RWPE1 (cell line): ENCODE results near the gene ACP2.

ENCODE experiments used
- CTCF ChIA-PET: fragments of 350-600 bp; sonication (Branson Sonifier 250); formaldehyde crosslinking; extraction: SDS; loops from one replicate; lab custom pipeline; 2021; lab: Yijun Ruan, JAX
- POLR2A ChIA-PET: fragments of 400-600 bp; formaldehyde crosslinking; extraction: SDS; loops from one replicate; lab custom pipeline; 2020; ENCODE audit warnings: antibody characterized with exemption; ENCODE audit not compliant: low non-redundant PET; lab: Yijun Ruan, JAX
- DNase-seq: peaks from one replicate; pipeline ENCODE4 v3.0.0; 2012; ENCODE audit warnings: low spot score
- H3K27ac ChIP-seq: fragments of 450-650 bp; 2 replicates; pipeline ENCODE4 v1.5.1; 2017
- TF ChIP-seq, protein P1 (sequence below): fragments of 450-650 bp; conservative IDR thresholded peaks from 2 replicates; pipeline ENCODE4 v1.5.1; 2017; ENCODE audit warnings: low read depth, mild to moderate bottlenecking

Gene ACP2

DNA sequence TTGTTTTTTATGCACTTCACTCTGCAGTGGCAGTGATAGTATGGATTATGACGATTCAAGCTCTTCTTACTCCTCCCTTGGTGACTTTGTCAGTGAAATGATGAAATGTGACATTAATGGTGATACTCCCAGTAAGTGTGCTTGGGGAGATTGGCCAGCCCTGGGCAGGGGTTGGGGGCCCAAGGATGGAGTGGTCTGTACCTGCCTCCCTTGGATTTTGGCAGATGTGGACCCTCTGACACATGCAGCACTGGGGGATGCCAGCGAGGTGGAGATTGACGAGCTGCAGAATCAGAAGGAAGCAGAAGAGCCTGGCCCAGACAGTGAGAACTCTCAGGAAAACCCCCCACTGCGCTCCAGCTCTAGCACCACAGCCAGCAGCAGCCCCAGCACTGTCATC is 35.5 kb upstream of the ACP2 start:
- H3K27ac ChIP-seq: no peak overlapping the region
- CTCF ChIA-PET: no interaction called here
- DNase-seq: no peak
- TF ChIP-seq, protein P1, sequence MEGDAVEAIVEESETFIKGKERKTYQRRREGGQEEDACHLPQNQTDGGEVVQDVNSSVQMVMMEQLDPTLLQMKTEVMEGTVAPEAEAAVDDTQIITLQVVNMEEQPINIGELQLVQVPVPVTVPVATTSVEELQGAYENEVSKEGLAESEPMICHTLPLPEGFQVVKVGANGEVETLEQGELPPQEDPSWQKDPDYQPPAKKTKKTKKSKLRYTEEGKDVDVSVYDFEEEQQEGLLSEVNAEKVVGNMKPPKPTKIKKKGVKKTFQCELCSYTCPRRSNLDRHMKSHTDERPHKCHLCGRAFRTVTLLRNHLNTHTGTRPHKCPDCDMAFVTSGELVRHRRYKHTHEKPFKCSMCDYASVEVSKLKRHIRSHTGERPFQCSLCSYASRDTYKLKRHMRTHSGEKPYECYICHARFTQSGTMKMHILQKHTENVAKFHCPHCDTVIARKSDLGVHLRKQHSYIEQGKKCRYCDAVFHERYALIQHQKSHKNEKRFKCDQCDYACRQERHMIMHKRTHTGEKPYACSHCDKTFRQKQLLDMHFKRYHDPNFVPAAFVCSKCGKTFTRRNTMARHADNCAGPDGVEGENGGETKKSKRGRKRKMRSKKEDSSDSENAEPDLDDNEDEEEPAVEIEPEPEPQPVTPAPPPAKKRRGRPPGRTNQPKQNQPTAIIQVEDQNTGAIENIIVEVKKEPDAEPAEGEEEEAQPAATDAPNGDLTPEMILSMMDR: no peak
- POLR2A ChIA-PET: no interaction called here

DNA sequence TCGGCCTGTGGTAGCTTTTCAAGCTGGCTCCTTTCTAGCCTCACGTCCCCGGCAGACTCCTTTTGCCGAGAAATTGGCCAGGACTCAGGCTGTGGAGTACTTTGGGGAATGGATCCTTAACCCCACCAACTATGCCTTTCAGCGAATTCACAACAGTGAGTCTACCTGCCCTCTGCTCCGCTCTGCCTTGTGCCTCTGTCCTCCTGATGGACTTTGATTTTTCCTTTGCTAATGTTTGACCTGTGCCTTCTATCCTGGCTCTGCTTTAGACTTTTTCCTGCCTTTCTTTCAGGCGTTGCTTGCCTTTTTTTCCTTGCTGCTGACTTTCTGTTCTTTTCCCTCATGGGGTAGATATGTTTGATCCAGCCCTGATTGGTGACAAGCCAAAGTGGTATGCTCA is 33.8 kb upstream of the ACP2 start:
- ChIA-PET CTCF (interaction anchor here (0.7 kb wide), 1 partner anchor 127 kb away, joined by 3 read pairs; no protein-coding TSS in a partner anchor), POLR2A (no interaction called here)
- no peak for DNase-seq
- TF ChIP-seq, protein P1: no peak
- H3K27ac ChIP-seq: no peak overlapping the region

DNA sequence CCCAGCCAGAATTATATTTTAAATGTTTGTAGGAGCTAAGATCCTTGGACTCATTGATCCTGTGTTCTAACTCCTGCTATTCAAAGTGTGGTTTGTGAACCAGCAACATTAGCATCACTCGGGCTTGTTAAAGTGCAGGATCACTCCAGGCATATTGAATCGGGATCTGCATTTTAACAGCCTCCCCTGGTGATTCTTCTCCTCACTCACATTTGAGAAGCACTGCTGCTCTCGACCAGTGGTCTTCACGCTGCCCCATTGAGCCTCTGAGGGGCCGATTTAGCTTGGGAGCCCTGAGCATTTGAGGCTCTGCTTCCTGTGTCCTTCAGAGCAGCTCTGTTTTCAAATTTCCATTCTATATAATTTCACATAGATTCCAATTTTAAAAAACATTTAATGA is 32.2 kb upstream of the ACP2 start:
- CTCF ChIA-PET: interaction anchor here (0.6 kb wide), 1 partner anchor 21 kb away, joined by 3 read pairs; no protein-coding TSS in a partner anchor
- no peak for DNase-seq
- POLR2A ChIA-PET: interaction anchor here (0.6 kb wide), 1 partner anchor 51 kb away, joined by 7 read pairs; no protein-coding TSS in a partner anchor

DNA sequence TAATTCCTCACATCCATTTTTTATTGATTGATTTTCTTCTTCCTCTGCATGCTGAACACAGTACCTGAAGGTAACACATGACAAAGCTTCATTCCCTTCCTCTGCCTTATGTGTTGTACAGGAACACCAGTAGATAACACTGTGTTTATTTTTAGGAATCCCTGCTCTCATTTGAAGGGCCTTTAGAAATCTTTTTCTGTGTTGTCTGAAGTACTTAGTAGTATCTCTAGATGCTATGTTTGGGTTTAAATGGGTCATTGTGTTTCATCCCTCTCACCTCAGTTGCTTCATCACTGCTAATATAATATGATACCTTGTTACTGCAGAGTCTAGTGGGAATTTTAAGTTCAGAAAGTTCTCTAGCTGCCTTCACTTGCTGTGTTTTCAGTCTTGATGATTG is 31.5 kb upstream of the ACP2 start:
- CTCF ChIA-PET: interaction anchor here (0.5 kb wide), 1 partner anchor 31 kb away, joined by 6 read pairs; the partner anchor contains the start of gene ACP2
- no peak for DNase-seq
- no peak overlapping the region for H3K27ac ChIP-seq
- POLR2A ChIA-PET: no interaction called here
- TF ChIP-seq, protein P1: no peak

More for the DNA sequence above, 32.2 kb upstream of the ACP2 start:
- TF ChIP-seq, protein P1: no peak
- no peak overlapping the region for H3K27ac ChIP-seq

DNA sequence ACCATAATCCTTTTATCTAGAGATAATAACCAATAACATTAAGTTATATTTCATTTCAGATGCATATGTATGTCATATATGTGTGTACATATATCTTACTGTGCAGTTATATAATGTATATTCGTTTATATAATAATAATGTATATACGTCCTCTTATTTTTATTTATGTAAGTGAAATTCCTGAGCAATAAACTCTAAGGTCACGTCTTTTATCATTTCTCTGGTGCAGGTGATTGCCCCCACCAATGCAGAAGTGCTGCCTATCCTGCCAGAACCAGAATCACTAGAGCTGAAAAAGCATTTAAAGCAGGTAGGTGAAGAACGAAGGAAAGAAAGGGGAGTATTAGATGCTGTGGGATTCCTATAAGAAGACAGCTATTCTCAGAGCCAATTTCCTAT is 30.2 kb upstream of the ACP2 start:
- DNase-seq: no peak
- CTCF ChIA-PET: interaction anchor here (0.7 kb wide), 1 partner anchor 402 kb away, joined by 4 read pairs; no protein-coding TSS in a partner anchor
- TF ChIP-seq, protein P1: no peak
- no peak overlapping the region for H3K27ac ChIP-seq
- POLR2A ChIA-PET: no interaction called here

DNA sequence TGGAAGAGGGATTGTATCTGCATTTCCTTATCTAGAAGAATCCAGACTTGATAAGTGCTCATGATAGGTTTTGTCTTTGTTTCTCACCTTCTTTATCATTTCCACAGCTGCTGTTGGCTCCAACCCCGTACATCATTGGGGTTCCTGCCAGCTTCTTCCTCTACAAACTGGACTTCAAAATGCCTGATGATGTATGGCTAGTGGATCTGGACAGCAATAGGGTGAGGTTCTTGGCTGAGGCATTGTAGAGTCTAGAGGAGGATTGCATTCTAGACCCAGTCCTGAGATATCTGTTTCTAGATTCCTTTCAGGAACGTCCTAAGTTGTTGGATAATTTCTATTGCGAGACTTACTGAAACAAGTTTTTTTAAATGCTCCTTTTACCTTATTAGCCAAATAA is 29.4 kb upstream of the ACP2 start:
- CTCF ChIA-PET: no interaction called here
- H3K27ac ChIP-seq: no peak overlapping the region
- no peak for DNase-seq
- TF ChIP-seq, protein P1: no peak
- POLR2A ChIA-PET: no interaction called here

DNA sequence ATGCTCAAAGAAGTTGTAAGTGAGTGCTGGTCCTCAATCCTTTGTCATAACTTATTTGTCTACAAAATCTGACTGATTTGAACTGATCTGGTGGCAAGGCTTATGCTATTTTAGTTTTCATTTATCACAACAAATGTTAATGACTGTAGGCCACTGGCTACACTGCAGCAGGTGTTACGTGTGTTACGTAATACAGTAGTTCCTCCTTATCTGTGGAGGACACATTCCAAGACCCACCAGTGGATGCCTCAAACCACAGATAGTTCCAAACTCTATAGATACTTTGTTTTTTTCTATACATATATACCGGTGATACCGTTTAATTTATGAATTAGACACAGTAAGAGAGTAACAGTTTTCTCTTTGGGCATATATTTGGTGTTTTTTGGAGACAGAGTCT is 28.3 kb upstream of the ACP2 start:
- POLR2A ChIA-PET: no interaction called here

More for the DNA sequence above, 28.3 kb upstream of the ACP2 start:
- CTCF ChIA-PET: no interaction called here
- H3K27ac ChIP-seq: no peak overlapping the region
- no peak for DNase-seq
- TF ChIP-seq, protein P1: no peak
